ENCODE measurements around the gene RET. TPM values are rescaled to one million over a fixed set of nuclear protein-coding genes. Genes with fewer than 3 reads are reported as not detected.

RET gene
- polyA plus RNA-seq, 3 donors, result 0.08 to 0.39 (median 0.14) TPM

DNA sequence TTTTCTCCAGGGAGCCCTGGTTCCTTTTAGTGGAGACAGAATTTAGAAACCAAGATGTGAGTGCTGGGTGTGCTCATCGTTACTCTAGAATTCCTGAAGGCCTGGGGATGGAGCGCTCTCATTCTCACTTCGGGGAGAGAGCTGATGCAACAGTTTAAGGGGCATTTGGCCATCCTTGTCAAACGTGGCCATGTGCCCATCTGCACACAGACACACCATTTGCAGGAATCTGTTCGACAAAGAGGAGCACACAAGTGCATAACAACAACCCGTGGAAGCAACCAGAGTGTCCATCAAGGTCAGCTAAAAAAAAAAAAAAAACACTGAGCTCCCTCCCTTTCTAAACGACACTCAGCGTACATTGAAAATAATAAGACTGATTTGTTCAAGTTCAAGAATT lies 23.0 kb upstream of the RET start:
- no peak overlapping the region for H2AFZ ChIP-seq (ENCODE audit: insufficient read depth, low read depth, low read length, poor library complexity, severe bottlenecking)

DNA sequence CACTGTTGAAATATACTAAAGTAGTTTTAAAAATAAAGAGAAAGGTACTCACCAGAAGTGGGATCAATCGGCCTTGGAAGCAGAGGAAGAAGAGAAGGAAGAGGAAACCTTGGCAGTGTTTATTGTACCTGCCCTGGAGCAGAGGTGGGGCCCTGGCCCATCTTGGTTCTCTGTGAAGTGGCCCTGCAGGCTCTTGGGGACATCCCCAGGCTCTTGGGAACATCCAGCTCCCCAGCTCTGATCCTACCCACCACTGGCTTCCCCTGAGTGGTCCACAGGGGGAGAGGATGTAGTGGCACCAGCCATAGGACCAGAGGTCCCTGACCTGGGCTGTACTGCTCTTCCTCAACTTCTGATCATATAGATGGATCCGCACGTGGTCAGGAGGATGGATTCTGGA lies 22.3 kb upstream of the RET start:
- intact Hi-C loops (cut with micrococcal nuclease), result no loop called here
- H2AFZ ChIP-seq (ENCODE audit: insufficient read depth, low read depth, low read length, poor library complexity, severe bottlenecking), result no peak overlapping the region

More for the DNA sequence above, 23.0 kb upstream of the RET start:
- H3K9ac ChIP-seq (ENCODE audit: insufficient read depth, low read length, poor library complexity, severe bottlenecking), result no peak overlapping the region
- no peaks in the 10 kb centered on the region for H3K36me3 Mint-ChIP-seq
- no peak overlapping the region for H3K4me3 ChIP-seq (replicated peaks in 1 of 3; ENCODE audit: low read depth in 2 of 3, low read length in 3 of 3)
- no peaks in the 10 kb centered on the region for H3K79me2 ChIP-seq (ENCODE audit: insufficient read depth, low read length)
- peaks cover 0 to 3% (median 0%) of the 10 kb centered on the region in 7 donors for H3K9me3 Mint-ChIP-seq
- no peak overlapping the region for H3K27ac Mint-ChIP-seq
- intact Hi-C loops (cut with micrococcal nuclease), result no loop called here
- peaks cover 0 to 3% of the 10 kb centered on the region in 2 donors for H3K27me3 ChIP-seq (ENCODE audit: control insufficient read depth in 2 of 2, insufficient read depth in 2 of 2, low read length in 2 of 2)
- H3K36me3 ChIP-seq (replicated peaks in 1 of 2; ENCODE audit: control insufficient read depth in 1 of 2, insufficient read depth in 2 of 2, low read length in 2 of 2), result no peaks in the 10 kb centered on the region
- TF ChIP-seq CTCF (IDR thresholded peaks at IDR 0.05), result no peak
- 72% methylated on average over 5 of the region's 8 CpGs for WGBS (ENCODE audit: insufficient coverage)
- H4K20me1 ChIP-seq (ENCODE audit: insufficient read depth, low read length), result no peaks in the 10 kb centered on the region
- H3K4me1 ChIP-seq (ENCODE audit: control insufficient read depth in 1 of 2, insufficient read depth in 2 of 2, low read length in 2 of 2), result no peaks in the 10 kb centered on the region
- no peak for DNase-seq
- H3K4me3 Mint-ChIP-seq, result no peak overlapping the region
- H3K4me1 Mint-ChIP-seq, result no peaks in the 10 kb centered on the region
- no peak overlapping the region for H3K4me2 ChIP-seq (replicated peaks; ENCODE audit: extremely low read depth, low read length, poor library complexity, severe bottlenecking)
- H3K27ac ChIP-seq (ENCODE audit: low read depth in 1 of 2, low read length in 2 of 2), result no peak overlapping the region
- H3K9me3 ChIP-seq (replicated peaks in 1 of 2; ENCODE audit: control insufficient read depth in 1 of 2, insufficient read depth in 1 of 2, low read length in 2 of 2), result no peaks in the 10 kb centered on the region
- peaks cover 11 to 22% (median 13%) of the 10 kb centered on the region in 3 donors for H3K27me3 Mint-ChIP-seq (ENCODE audit: low read depth in 3 of 3)

More for the DNA sequence above, 22.3 kb upstream of the RET start:
- H3K4me2 ChIP-seq (replicated peaks; ENCODE audit: extremely low read depth, low read length, poor library complexity, severe bottlenecking), result no peak overlapping the region
- peaks cover 0 to 3% of the 10 kb centered on the region in 2 donors for H3K27me3 ChIP-seq (ENCODE audit: control insufficient read depth in 2 of 2, insufficient read depth in 2 of 2, low read length in 2 of 2)
- H3K36me3 Mint-ChIP-seq, result no peaks in the 10 kb centered on the region
- DNase-seq, result no peak
- H3K27ac ChIP-seq (ENCODE audit: low read depth in 1 of 2, low read length in 2 of 2), result no peak overlapping the region
- no peaks in the 10 kb centered on the region for H3K79me2 ChIP-seq (ENCODE audit: insufficient read depth, low read length)
- H3K9me3 Mint-ChIP-seq, result peaks cover 0 to 3% (median 0%) of the 10 kb centered on the region in 7 donors
- no peaks in the 10 kb centered on the region for H4K20me1 ChIP-seq (ENCODE audit: insufficient read depth, low read length)
- H3K27ac Mint-ChIP-seq, result no peak overlapping the region
- no peak overlapping the region for H3K9ac ChIP-seq (ENCODE audit: insufficient read depth, low read length, poor library complexity, severe bottlenecking)
- no peaks in the 10 kb centered on the region for H3K4me1 ChIP-seq (ENCODE audit: control insufficient read depth in 1 of 2, insufficient read depth in 2 of 2, low read length in 2 of 2)
- no peaks in the 10 kb centered on the region for H3K9me3 ChIP-seq (replicated peaks in 1 of 2; ENCODE audit: control insufficient read depth in 1 of 2, insufficient read depth in 1 of 2, low read length in 2 of 2)
- H3K27me3 Mint-ChIP-seq (ENCODE audit: low read depth in 3 of 3), result peaks cover 10 to 22% (median 11%) of the 10 kb centered on the region in 3 donors
- no peak overlapping the region for H3K4me3 ChIP-seq (replicated peaks in 1 of 3; ENCODE audit: low read depth in 2 of 3, low read length in 3 of 3)
- H3K4me1 Mint-ChIP-seq, result no peaks in the 10 kb centered on the region
- no peak overlapping the region for H3K4me3 Mint-ChIP-seq
- H3K36me3 ChIP-seq (replicated peaks in 1 of 2; ENCODE audit: control insufficient read depth in 1 of 2, insufficient read depth in 2 of 2, low read length in 2 of 2), result no peaks in the 10 kb centered on the region
- WGBS (ENCODE audit: insufficient coverage), result no CpG with 5 or more reads among the region's 3 CpGs
- no peak for TF ChIP-seq CTCF (IDR thresholded peaks at IDR 0.05)

All from CD14-positive monocyte (primary cell).